CD14-positive monocyte (primary cell): ENCODE data around the gene FAAP20. TPM values are rescaled to one million over a fixed set of nuclear protein-coding genes. Genes with fewer than 3 reads are reported as not detected.

Experiments used
- DNase-seq, 3 donors: peaks; one replicate each; pipeline ENCODE4 v3.0.0-alpha.2; 2011 to 2022
- H2AFZ ChIP-seq: 2 replicates; pipeline ENCODE4 v1.6.0; 2012; ENCODE audit warnings: mild to moderate bottlenecking, low read depth, low read length, inconsistent platforms; ENCODE audit not compliant: insufficient read depth, poor library complexity, severe bottlenecking
- H3K27ac ChIP-seq, 2 donors: 1 replicate in 1 of 2; 2 replicates in 1 of 2; pipeline ENCODE4 v1.5.1; 2012 to 2013; ENCODE audit warnings: low read length in 2 of 2, control low read depth in 1 of 2, inconsistent platforms in 1 of 2, low read depth in 1 of 2, mild to moderate bottlenecking in 1 of 2
- H3K27me3 ChIP-seq, 2 donors: one replicate each; pipeline versions ENCODE4 v1.6.0 to v1.6.1; 2011 to 2013; ENCODE audit warnings: low read length in 2 of 2; ENCODE audit not compliant: control insufficient read depth in 2 of 2, insufficient read depth in 2 of 2
- H3K36me3 ChIP-seq, 2 donors: replicated peaks in 1 of 2; 1 replicate in 1 of 2; 2 replicates in 1 of 2; pipeline versions ENCODE4 v1.5.1 to v1.6.1; 2012 to 2013; ENCODE audit warnings: low read length in 2 of 2, control low read depth in 1 of 2, inconsistent platforms in 1 of 2, mild to moderate bottlenecking in 1 of 2; ENCODE audit not compliant: insufficient read depth in 2 of 2, control insufficient read depth in 1 of 2
- H3K4me1 ChIP-seq, 2 donors: 1 replicate in 1 of 2; 2 replicates in 1 of 2; pipeline versions ENCODE4 v1.5.1 to v1.6.1; 2012 to 2013; ENCODE audit warnings: low read length in 2 of 2, control low read depth in 1 of 2, inconsistent platforms in 1 of 2, mild to moderate bottlenecking in 1 of 2, moderate library complexity in 1 of 2; ENCODE audit not compliant: insufficient read depth in 2 of 2, control insufficient read depth in 1 of 2
- H3K4me2 ChIP-seq: replicated peaks from 2 replicates; pipeline ENCODE3; 2012; ENCODE audit warnings: low read length, moderate library complexity, mild to moderate bottlenecking; ENCODE audit not compliant: poor library complexity, severe bottlenecking; ENCODE audit errors: extremely low read depth
- H3K4me3 ChIP-seq, 3 experiments: fragments of 200-600 bp in 1 of 3; sonication (generic) in 1 of 3; replicated peaks in 1 of 3; 1 replicate in 2 of 3; 2 replicates in 1 of 3; pipeline ENCODE4 v1.5.1; 2011 to 2013; ENCODE audit warnings: low read length in 3 of 3, mild to moderate bottlenecking in 3 of 3, control low read depth in 2 of 3, low read depth in 2 of 3, inconsistent platforms in 1 of 3, moderate library complexity in 1 of 3
- H3K79me2 ChIP-seq: 2 replicates; pipeline ENCODE4 v1.6.0; 2012; ENCODE audit warnings: mild to moderate bottlenecking, control low read depth, inconsistent platforms, low read length, moderate library complexity; ENCODE audit not compliant: insufficient read depth
- H3K9ac ChIP-seq: 2 replicates; pipeline ENCODE4 v1.6.0; 2017; ENCODE audit warnings: low read length, mild to moderate bottlenecking; ENCODE audit not compliant: insufficient read depth, poor library complexity, severe bottlenecking
- H3K9me3 ChIP-seq, 2 donors: replicated peaks in 1 of 2; 1 replicate in 1 of 2; 2 replicates in 1 of 2; pipeline versions ENCODE4 v1.5.1 to v1.6.1; 2012 to 2013; ENCODE audit warnings: low read length in 2 of 2, control low read depth in 1 of 2; ENCODE audit not compliant: control insufficient read depth in 1 of 2, insufficient read depth in 1 of 2
- H4K20me1 ChIP-seq: 2 replicates; pipeline ENCODE4 v1.6.0; 2012; ENCODE audit warnings: mild to moderate bottlenecking, low read length, control low read depth, moderate library complexity; ENCODE audit not compliant: insufficient read depth
- H3K27ac Mint-ChIP-seq, 7 donors: one replicate each; pipeline ENCODE4 v1.8.0; 2020; ENCODE audit warnings: mild to moderate bottlenecking in 7 of 7, mixed read lengths in 7 of 7, moderate library complexity in 6 of 7, inconsistent platforms in 2 of 7
- H3K27me3 Mint-ChIP-seq, 3 donors: one replicate each; pipeline ENCODE4 v1.8.0; 2021 to 2022; ENCODE audit warnings: low read depth in 3 of 3, mild to moderate bottlenecking in 3 of 3, mixed read lengths in 3 of 3, moderate library complexity in 3 of 3, inconsistent platforms in 1 of 3
- H3K36me3 Mint-ChIP-seq, 2 donors: one replicate each; pipeline ENCODE4 v1.8.0; 2020; ENCODE audit warnings: mixed read lengths in 2 of 2, inconsistent platforms in 1 of 2, mild to moderate bottlenecking in 1 of 2
- H3K4me1 Mint-ChIP-seq: one replicate; pipeline ENCODE4 v1.8.0; 2020; ENCODE audit warnings: mild to moderate bottlenecking, mixed read lengths
- H3K4me3 Mint-ChIP-seq, 2 donors: one replicate each; pipeline ENCODE4 v1.8.0; 2020; ENCODE audit warnings: mild to moderate bottlenecking in 2 of 2, mixed read lengths in 2 of 2, moderate library complexity in 1 of 2
- H3K9me3 Mint-ChIP-seq, 7 donors: one replicate each; pipeline ENCODE4 v1.8.0; 2020 to 2022; ENCODE audit warnings: mixed read lengths in 7 of 7, mild to moderate bottlenecking in 6 of 7, moderate library complexity in 6 of 7, inconsistent platforms in 2 of 7
- CTCF ChIP-seq: fragments of 200-600 bp; IDR thresholded peaks from one replicate; pipeline ENCODE4 v1.8.0; 2022; ENCODE audit warnings: antibody characterized with exemption, mild to moderate bottlenecking
- WGBS: methylation state at CpG from one replicate; pipeline ENCODE4 v1.1.5; 2013; ENCODE audit warnings: missing lambda C conversion rate; ENCODE audit not compliant: insufficient coverage; 5-methylcytosine and 5-hydroxymethylcytosine counted together
- intact Hi-C, 2 donors: fragments of 100-400 bp; cut with micrococcal nuclease; formaldehyde crosslinking; loops; one replicate each; pipeline versions ENCODE4 v1.15.0 to v1.15.1; 2023
- polyA plus RNA-seq, 3 donors: library from polyadenylated mRNA; depleted of rRNA in 1 of 3; unstranded in 2 of 3; stranded (reverse) in 1 of 3; fragments of 300-500 nt in 2 of 3; fragments of >200 nt in 1 of 3; fragmentation: Illumina TruSeq in 2 of 3; gene quantifications; 1 replicate in 2 of 3; 2 replicates in 1 of 3; pipeline ENCODE4 v1.2.3, GENCODE V29; 2012 to 2021

FAAP20 gene
- polyA plus RNA-seq, 3 donors, result 11.8 to 49.3 (median 35.1) TPM

GRCh38 chr1:2236695-2237677, 42.4 kb upstream of the FAAP20 start:
- 82% methylated on average over 26 of the region's 28 CpGs for WGBS
- Mint-ChIP-seq H3K27ac (peak overlapping the region in 2 of 7 donors; percentile 30 to 61), H3K36me3 (peaks cover 41 to 56% of the 10 kb centered on the region in 2 donors), H3K4me3 (peak overlapping the region in 1 of 2 donors; percentile 71), H3K9me3 (no peaks in the 10 kb centered on the region), H3K27me3 (peaks cover 5 to 18% (median 8%) of the 10 kb centered on the region in 3 donors), H3K4me1 (peaks cover 84% of the 10 kb centered on the region)
- Histone ChIP-seq H3K9ac (no peak overlapping the region), H3K79me2 (peaks cover 88% of the 10 kb centered on the region), H3K27me3 (no peaks in the 10 kb centered on the region), H4K20me1 (peaks cover 98% of the 10 kb centered on the region), H3K27ac (no peak overlapping the region), H3K4me1 (peaks cover 78 to 88% of the 10 kb centered on the region in 2 donors), H2AFZ (no peak overlapping the region), H3K36me3 (peaks cover 4 to 6% of the 10 kb centered on the region in 2 donors), H3K4me3 (no peak overlapping the region), H3K4me2 (no peak overlapping the region), H3K9me3 (no peaks in the 10 kb centered on the region)
- intact Hi-C loops, result no loop called here
- TF ChIP-seq CTCF, result no peak
- no peak for DNase-seq

GRCh38 chr1:2235300-2235998, 40.9 kb upstream of the FAAP20 start:
- H3K27ac ChIP-seq, result peak overlapping the region; percentile 83 to 90
- H3K4me2 ChIP-seq, result peak overlapping the region; percentile 93
- intact Hi-C loops, result loop anchor here in 1 of 2 donors (2.0 kb wide), 2 partner anchors 19 to 65 kb away; no protein-coding TSS in a partner anchor
- 77% methylated on average over 20 of the region's 22 CpGs for WGBS
- peaks cover 88% of the 10 kb centered on the region for H3K79me2 ChIP-seq
- peak overlapping the region; percentile 63 for H3K9ac ChIP-seq
- peaks cover 87% of the 10 kb centered on the region for H3K4me1 Mint-ChIP-seq
- no peak for DNase-seq
- no peak for TF ChIP-seq CTCF
- no peak overlapping the region for H2AFZ ChIP-seq
- H3K36me3 ChIP-seq, result no peaks in the 10 kb centered on the region
- peak overlapping the region; percentile 62 to 100 for H3K4me3 Mint-ChIP-seq
- H3K4me1 ChIP-seq, result peaks cover 88 to 98% of the 10 kb centered on the region in 2 donors
- H3K27me3 Mint-ChIP-seq, result peaks cover 3 to 20% (median 6%) of the 10 kb centered on the region in 3 donors
- H3K9me3 ChIP-seq, result no peaks in the 10 kb centered on the region
- peak overlapping the region in 1 of 3 experiments; percentile 61 for H3K4me3 ChIP-seq
- peaks cover 98% of the 10 kb centered on the region for H4K20me1 ChIP-seq
- H3K27me3 ChIP-seq, result no peaks in the 10 kb centered on the region
- peak overlapping the region; percentile 90 to 95 (median 94) for H3K27ac Mint-ChIP-seq
- peaks cover 0 to 2% (median 0%) of the 10 kb centered on the region in 7 donors for H3K9me3 Mint-ChIP-seq
- peaks cover 37 to 53% of the 10 kb centered on the region in 2 donors for H3K36me3 Mint-ChIP-seq
